T-helper 1 cell (primary cell): ENCODE measurements around the gene TOP2A.
"Not testable (repeated sequence)": the region's sequence is repeated elsewhere in the genome, so short reads cannot be mapped to it uniquely, and the experiment has no call there.

ENCODE experiments used
- DNase-seq, 5 donors: peaks; one replicate each; pipeline ENCODE4 v3.0.0-alpha.2; 2012 to 2020

The TOP2A gene

GRCh38 chr17:40375786-40376185 lies 41.9 kb downstream of the TOP2A start:
- not testable (repeated sequence) for DNase-seq

GRCh38 chr17:40374821-40375498 lies 42.7 kb downstream of the TOP2A start:
- no peak for DNase-seq

- no peak for DNase-seq
These were observed 43.7 kb downstream of the TOP2A start for GRCh38 chr17:40373999-40374398.

- DNase-seq: no peak
These were observed 44.4 kb downstream of the TOP2A start for GRCh38 chr17:40373324-40373723.

- DNase-seq: not testable (repeated sequence)
These were observed 45.1 kb downstream of the TOP2A start for GRCh38 chr17:40372644-40373043.

- no peak for DNase-seq
These were observed 45.7 kb downstream of the TOP2A start for GRCh38 chr17:40372031-40372430.

GRCh38 chr17:40371261-40371929 lies 46.3 kb downstream of the TOP2A start:
- DNase-seq: peak in 1 of 5 donors; percentile 47

GRCh38 chr17:40369923-40370322 lies 47.8 kb downstream of the TOP2A start:
- no peak for DNase-seq

GRCh38 chr17:40367728-40368127 lies 50.0 kb downstream of the TOP2A start:
- DNase-seq: not testable (repeated sequence)

- no peak for DNase-seq
These were observed 50.7 kb downstream of the TOP2A start for GRCh38 chr17:40366861-40367518.

GRCh38 chr17:40366076-40366860 lies 51.4 kb downstream of the TOP2A start:
- DNase-seq: no peak

GRCh38 chr17:40364906-40365305 lies 52.8 kb downstream of the TOP2A start:
- no peak for DNase-seq

GRCh38 chr17:40364121-40364861 lies 53.4 kb downstream of the TOP2A start, which contains the start of gene GJD3:
Gene GJD3, minus strand, starts transcription at chr17:40364737. Its CDS starts 922 bp downstream, at chr17:40363815.
- DNase-seq: no peak

GRCh38 chr17:40363111-40363827 lies 54.4 kb downstream of the TOP2A start:
- DNase-seq: peak in 2 of 5 donors; percentile 29 to 39

GRCh38 chr17:40362696-40363110 lies 55.0 kb downstream of the TOP2A start:
- DNase-seq: peak; percentile 49 to 85 (median 67)

- no peak for DNase-seq
These were observed 55.6 kb downstream of the TOP2A start for GRCh38 chr17:40361925-40362695.

- DNase-seq: no peak
These were observed 56.4 kb downstream of the TOP2A start for GRCh38 chr17:40361063-40361924.

- DNase-seq: no peak
These were observed 57.6 kb downstream of the TOP2A start for GRCh38 chr17:40360091-40360490.

GRCh38 chr17:40358323-40359038 lies 59.2 kb downstream of the TOP2A start:
- DNase-seq: peak; percentile 70 to 88 (median 81)
